Thyroid gland (tissue), 4 donors: ENCODE data around the gene DNAJC13.

Experiments used
- CTCF ChIP-seq, 6 experiments: fragments of 200-600 bp in 3 of 6; fragments of 450-650 bp in 3 of 6; sonication (generic) in 3 of 6; IDR thresholded peaks; one replicate each; pipeline ENCODE4 v1.5.1; 2016 to 2019; ENCODE audit warnings: antibody characterized with exemption in 6 of 6, mild to moderate bottlenecking in 2 of 6, inconsistent platforms in 1 of 6, moderate library complexity in 1 of 6
- POLR2A ChIP-seq, 2 donors: fragments of 450-650 bp; IDR thresholded peaks; one replicate each; pipeline ENCODE4 v1.6.1; 2017; ENCODE audit warnings: antibody characterized with exemption in 2 of 2, mild to moderate bottlenecking in 2 of 2, moderate library complexity in 1 of 2

- TF ChIP-seq CTCF (IDR thresholded peaks at IDR 0.05) (no peak), POLR2A (IDR thresholded peaks at IDR 0.05) (no peak)
Observed at GRCh38 chr3:132561003-132561402, 143.7 kb downstream of the DNAJC13 start.
